Measurements from ENCODE around the gene PLEKHG7. TPM values are rescaled to one million over a fixed set of nuclear protein-coding genes. Genes with fewer than 3 reads are reported as not detected.

PLEKHG7 gene
- polyA plus RNA-seq, 3 donors, result not detected

GRCh38 chr12:92810370-92810769 is 107.6 kb downstream of the PLEKHG7 start:
- no peak for DNase-seq
- intact Hi-C loops (cut with micrococcal nuclease), result no loop called here
- Histone ChIP-seq H3K36me3 (replicated peaks in 1 of 2; ENCODE audit: control insufficient read depth in 1 of 2, insufficient read depth in 2 of 2, low read length in 2 of 2) (peaks cover 52 to 90% of the 10 kb centered on the region in 2 donors), H3K4me3 (replicated peaks in 1 of 3; ENCODE audit: low read depth in 2 of 3, low read length in 3 of 3) (no peak overlapping the region), H3K4me2 (replicated peaks; ENCODE audit: extremely low read depth, low read length, poor library complexity, severe bottlenecking) (no peak overlapping the region), H3K27me3 (ENCODE audit: control insufficient read depth in 2 of 2, insufficient read depth in 2 of 2, low read length in 2 of 2) (no peaks in the 10 kb centered on the region), H3K79me2 (ENCODE audit: insufficient read depth, low read length) (no peaks in the 10 kb centered on the region), H3K27ac (ENCODE audit: low read depth in 1 of 2, low read length in 2 of 2) (no peak overlapping the region), H4K20me1 (ENCODE audit: insufficient read depth, low read length) (no peaks in the 10 kb centered on the region), H3K4me1 (ENCODE audit: control insufficient read depth in 1 of 2, insufficient read depth in 2 of 2, low read length in 2 of 2) (no peaks in the 10 kb centered on the region), H3K9ac (ENCODE audit: insufficient read depth, low read length, poor library complexity, severe bottlenecking) (no peak overlapping the region), H2AFZ (ENCODE audit: insufficient read depth, low read depth, low read length, poor library complexity, severe bottlenecking) (no peak overlapping the region), H3K9me3 (replicated peaks in 1 of 2; ENCODE audit: control insufficient read depth in 1 of 2, insufficient read depth in 1 of 2, low read length in 2 of 2) (no peaks in the 10 kb centered on the region)
- no peak for TF ChIP-seq CTCF (IDR thresholded peaks at IDR 0.05)
- H3K4me3 Mint-ChIP-seq, result no peak overlapping the region
- H3K36me3 Mint-ChIP-seq, result peaks cover 52 to 71% of the 10 kb centered on the region in 2 donors
- peaks cover 0 to 3% (median 2%) of the 10 kb centered on the region in 7 donors for H3K9me3 Mint-ChIP-seq
- peaks cover 2% of the 10 kb centered on the region for H3K4me1 Mint-ChIP-seq
- H3K27ac Mint-ChIP-seq, result no peak overlapping the region
- no CpG with 5 or more reads among the region's 4 CpGs for WGBS (ENCODE audit: insufficient coverage)
- H3K27me3 Mint-ChIP-seq (ENCODE audit: low read depth in 3 of 3), result no peaks in the 10 kb centered on the region

DNA sequence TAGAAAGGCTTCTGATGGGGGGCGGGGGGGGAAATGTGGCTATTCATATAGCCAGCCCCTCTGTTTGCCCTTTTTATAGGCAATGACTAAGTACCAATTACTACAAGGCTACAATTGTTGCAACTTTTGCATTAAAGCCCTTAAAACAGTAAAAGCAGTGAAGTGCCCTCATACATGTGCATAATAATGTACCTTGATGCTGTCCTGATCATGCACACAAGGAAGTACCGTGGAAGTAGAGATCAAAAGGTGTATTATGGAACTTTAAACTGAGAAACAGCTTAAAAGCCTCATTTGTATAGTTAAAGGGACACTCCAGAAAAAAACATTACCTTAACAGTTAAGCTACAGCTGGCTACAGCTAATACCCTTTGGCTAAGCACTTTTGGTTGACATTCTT is 111.8 kb downstream of the PLEKHG7 start:
- TF ChIP-seq CTCF (IDR thresholded peaks at IDR 0.05), result no peak
- Histone ChIP-seq H3K4me3 (replicated peaks in 1 of 3; ENCODE audit: low read depth in 2 of 3, low read length in 3 of 3) (no peak overlapping the region), H3K79me2 (ENCODE audit: insufficient read depth, low read length) (no peaks in the 10 kb centered on the region), H3K27ac (ENCODE audit: low read depth in 1 of 2, low read length in 2 of 2) (no peak overlapping the region), H2AFZ (ENCODE audit: insufficient read depth, low read depth, low read length, poor library complexity, severe bottlenecking) (no peak overlapping the region), H4K20me1 (ENCODE audit: insufficient read depth, low read length) (no peaks in the 10 kb centered on the region), H3K27me3 (ENCODE audit: control insufficient read depth in 2 of 2, insufficient read depth in 2 of 2, low read length in 2 of 2) (no peaks in the 10 kb centered on the region), H3K9me3 (replicated peaks in 1 of 2; ENCODE audit: control insufficient read depth in 1 of 2, insufficient read depth in 1 of 2, low read length in 2 of 2) (no peaks in the 10 kb centered on the region), H3K36me3 (replicated peaks in 1 of 2; ENCODE audit: control insufficient read depth in 1 of 2, insufficient read depth in 2 of 2, low read length in 2 of 2) (peaks cover 59 to 92% of the 10 kb centered on the region in 2 donors), H3K4me1 (ENCODE audit: control insufficient read depth in 1 of 2, insufficient read depth in 2 of 2, low read length in 2 of 2) (no peaks in the 10 kb centered on the region), H3K4me2 (replicated peaks; ENCODE audit: extremely low read depth, low read length, poor library complexity, severe bottlenecking) (no peak overlapping the region), H3K9ac (ENCODE audit: insufficient read depth, low read length, poor library complexity, severe bottlenecking) (no peak overlapping the region)
- H3K36me3 Mint-ChIP-seq, result peaks cover 45 to 58% of the 10 kb centered on the region in 2 donors
- no peak overlapping the region for H3K4me3 Mint-ChIP-seq
- intact Hi-C loops (cut with micrococcal nuclease), result no loop called here
- no peak overlapping the region for H3K27ac Mint-ChIP-seq
- H3K4me1 Mint-ChIP-seq, result peaks cover 2% of the 10 kb centered on the region
- H3K27me3 Mint-ChIP-seq (ENCODE audit: low read depth in 3 of 3), result no peaks in the 10 kb centered on the region
- no CpG with 5 or more reads among the region's 2 CpGs for whole genome bisulfite sequencing (ENCODE audit: insufficient coverage)
- no peak for DNase-seq
- no peaks in the 10 kb centered on the region for H3K9me3 Mint-ChIP-seq
